MM.1S (cell line): Measurements from ENCODE around the gene APOA1.

Experiments used
- CTCF ChIP-seq: fragments of 300-600 bp; sonication (generic); IDR thresholded peaks from 2 replicates; pipeline ENCODE4 v1.5.1; 2016; ENCODE audit warnings: antibody characterized with exemption, low read length, mixed read lengths
- EZH2 ChIP-seq: fragments of 300-600 bp; sonication (generic); optimal IDR thresholded peaks from 2 replicates; pipeline ENCODE3; 2017; ENCODE audit warnings: low read depth, mild to moderate bottlenecking, antibody characterized with exemption, low read length, mixed read lengths
- EZH2phosphoT487 ChIP-seq: fragments of 300-600 bp; sonication (generic); IDR thresholded peaks from 2 replicates; pipeline ENCODE4 v1.6.1; 2018; ENCODE audit warnings: antibody characterized with exemption, low read length

GRCh38 chr11:116853461-116854073 is 16.1 kb upstream of the APOA1 start:
- TF ChIP-seq CTCF = no peak
- no peak for TF ChIP-seq EZH2
- TF ChIP-seq EZH2phosphoT487 = no peak
